HepG2 (cell line): ENCODE results near the gene RPL23. TPM values are rescaled to one million over a fixed set of nuclear protein-coding genes. Genes with fewer than 3 reads are reported as not detected.

ENCODE experiments used
- GATA4 ChIP-seq: sonication (generic); IDR thresholded peaks from 2 replicates; pipeline ENCODE4 v1.6.1; 2016; ENCODE audit warnings: antibody characterized with exemption, low read depth, borderline replicate concordance
- IRX3 ChIP-seq: sonication (generic); formaldehyde crosslinking; IDR thresholded peaks from 2 replicates; pipeline ENCODE4 v1.8.1; 2023; ENCODE audit warnings: mild to moderate bottlenecking, low read depth, missing genetic modification reagents, borderline replicate concordance
- JUNB ChIP-seq: sonication (generic); formaldehyde crosslinking; IDR thresholded peaks from 2 replicates; pipeline ENCODE4 v1.8.0; 2022; ENCODE audit warnings: missing genetic modification reagents, mild to moderate bottlenecking, borderline replicate concordance
- KMT2A ChIP-seq: sonication (generic); formaldehyde crosslinking; IDR thresholded peaks from 2 replicates; pipeline ENCODE4 v1.4.0; 2020; ENCODE audit warnings: missing genetic modification reagents
- MZF1 ChIP-seq: sonication (generic); formaldehyde crosslinking; IDR thresholded peaks from 2 replicates; pipeline ENCODE4 v1.8.1; 2023; ENCODE audit warnings: mild to moderate bottlenecking, missing genetic modification reagents, borderline replicate concordance
- PLRG1 ChIP-seq: fragments of 450-650 bp; conservative IDR thresholded peaks from 2 replicates; pipeline ENCODE4 v1.6.1; 2016
- RARG ChIP-seq: sonication (generic); formaldehyde crosslinking; IDR thresholded peaks from 2 replicates; pipeline ENCODE4 v1.4.0; 2020; ENCODE audit warnings: low read depth, mild to moderate bottlenecking, missing genetic modification reagents
- RCOR2 ChIP-seq: IDR thresholded peaks from 2 replicates; pipeline ENCODE4 v1.6.1; 2016; ENCODE audit warnings: missing biosample characterization, missing genetic modification reagents
- SIX4 ChIP-seq: sonication (generic); formaldehyde crosslinking; IDR thresholded peaks from 2 replicates; pipeline ENCODE4 v1.4.0; 2020; ENCODE audit warnings: missing genetic modification reagents
- SRSF9 ChIP-seq: fragments of 200-400 bp; formaldehyde crosslinking; IDR thresholded peaks from 2 replicates; pipeline ENCODE4 v1.6.1; 2018; ENCODE audit warnings: borderline replicate concordance, mild to moderate bottlenecking, low read depth, low read length; ENCODE audit not compliant: insufficient read depth, poor library complexity, severe bottlenecking
- THYN1 ChIP-seq: sonication (generic); formaldehyde crosslinking; IDR thresholded peaks from 2 replicates; pipeline ENCODE4 v1.8.1; 2023; ENCODE audit warnings: low read depth, mild to moderate bottlenecking, moderate library complexity, missing genetic modification reagents, borderline replicate concordance
- ZFP62 ChIP-seq: sonication (generic); formaldehyde crosslinking; IDR thresholded peaks from 2 replicates; pipeline ENCODE4 v1.4.0; 2020; ENCODE audit warnings: missing genetic modification reagents
- ZMYM4 ChIP-seq: sonication (generic); formaldehyde crosslinking; IDR thresholded peaks from 2 replicates; pipeline ENCODE4 v1.8.1; 2023; ENCODE audit warnings: mild to moderate bottlenecking, missing genetic modification reagents
- ZNF224 ChIP-seq: sonication (generic); formaldehyde crosslinking; IDR thresholded peaks from 2 replicates; pipeline ENCODE4 v1.5.0; 2020; ENCODE audit warnings: mild to moderate bottlenecking, missing genetic modification reagents
- ZNF570 ChIP-seq: sonication (generic); formaldehyde crosslinking; IDR thresholded peaks from 2 replicates; pipeline ENCODE4 v1.4.0; 2020; ENCODE audit warnings: mild to moderate bottlenecking, missing genetic modification reagents, borderline replicate concordance
- ZNF660 ChIP-seq: sonication (generic); formaldehyde crosslinking; IDR thresholded peaks from 2 replicates; pipeline ENCODE4 v1.5.1; 2020; ENCODE audit warnings: mild to moderate bottlenecking, low read depth, missing genetic modification reagents, borderline replicate concordance
- ZSCAN31 ChIP-seq: sonication (generic); formaldehyde crosslinking; IDR thresholded peaks from 2 replicates; pipeline ENCODE4 v1.5.0; 2020; ENCODE audit warnings: low read depth, mild to moderate bottlenecking, missing genetic modification reagents
- polyA plus RNA-seq, 8 experiments: library from polyadenylated mRNA; depleted of rRNA in 3 of 8; stranded (reverse) in 7 of 8; unstranded in 1 of 8; fragments of >200 nt; fragmentation: Illumina TruSeq in 4 of 8; extraction: Trizol in 4 of 8; gene quantifications; 2 replicates each; pipeline versions ENCODE4 v1.2.1 to v1.2.3, GENCODE V29; 2011 to 2016; ENCODE audit warnings: low read depth in 4 of 8, missing spikeins in 1 of 8, mixed read lengths in 1 of 8; ENCODE audit not compliant: insufficient read depth in 1 of 8
- total RNA-seq, 5 experiments: library from RNA; depleted of rRNA; stranded (reverse); fragments of >200 nt; fragmentation: Illumina TruSeq; extraction: Trizol; gene quantifications; 2 replicates each; pipeline ENCODE4 v1.2.3, GENCODE V29; 2016; ENCODE audit warnings: low read depth in 1 of 5
- TF ChIP-seq, protein P1 (sequence below): sonication (generic); formaldehyde crosslinking; IDR thresholded peaks from 2 replicates; pipeline ENCODE4 v1.4.0; 2020; ENCODE audit warnings: missing genetic modification reagents, mild to moderate bottlenecking, borderline replicate concordance
- TF ChIP-seq, protein P2 (sequence below): sonication (generic); formaldehyde crosslinking; IDR thresholded peaks from 2 replicates; pipeline ENCODE4 v1.4.0; 2020; ENCODE audit warnings: mild to moderate bottlenecking, missing genetic modification reagents
- TF ChIP-seq, protein P3 (sequence below): sonication (generic); formaldehyde crosslinking; IDR thresholded peaks from 2 replicates; pipeline ENCODE4 v1.5.0; 2020; ENCODE audit warnings: missing genetic modification reagents, mild to moderate bottlenecking, borderline replicate concordance
- TF ChIP-seq, protein P4 (sequence below): sonication (generic); formaldehyde crosslinking; IDR thresholded peaks from 2 replicates; pipeline ENCODE4 v1.8.0; 2023; ENCODE audit warnings: mild to moderate bottlenecking, missing genetic modification reagents
- TF ChIP-seq, protein P5 (sequence below): sonication (generic); formaldehyde crosslinking; IDR thresholded peaks from 2 replicates; pipeline ENCODE4 v1.9.0; 2022; ENCODE audit warnings: missing genetic modification reagents, mild to moderate bottlenecking, borderline replicate concordance

The RPL23 gene
- total and polyA plus RNA-seq, 2 of the 13 experiments (the other 11 are each of a cell fraction or from before 2014, with no cell fraction given) = 2,790 to 4,860 TPM

DNA sequence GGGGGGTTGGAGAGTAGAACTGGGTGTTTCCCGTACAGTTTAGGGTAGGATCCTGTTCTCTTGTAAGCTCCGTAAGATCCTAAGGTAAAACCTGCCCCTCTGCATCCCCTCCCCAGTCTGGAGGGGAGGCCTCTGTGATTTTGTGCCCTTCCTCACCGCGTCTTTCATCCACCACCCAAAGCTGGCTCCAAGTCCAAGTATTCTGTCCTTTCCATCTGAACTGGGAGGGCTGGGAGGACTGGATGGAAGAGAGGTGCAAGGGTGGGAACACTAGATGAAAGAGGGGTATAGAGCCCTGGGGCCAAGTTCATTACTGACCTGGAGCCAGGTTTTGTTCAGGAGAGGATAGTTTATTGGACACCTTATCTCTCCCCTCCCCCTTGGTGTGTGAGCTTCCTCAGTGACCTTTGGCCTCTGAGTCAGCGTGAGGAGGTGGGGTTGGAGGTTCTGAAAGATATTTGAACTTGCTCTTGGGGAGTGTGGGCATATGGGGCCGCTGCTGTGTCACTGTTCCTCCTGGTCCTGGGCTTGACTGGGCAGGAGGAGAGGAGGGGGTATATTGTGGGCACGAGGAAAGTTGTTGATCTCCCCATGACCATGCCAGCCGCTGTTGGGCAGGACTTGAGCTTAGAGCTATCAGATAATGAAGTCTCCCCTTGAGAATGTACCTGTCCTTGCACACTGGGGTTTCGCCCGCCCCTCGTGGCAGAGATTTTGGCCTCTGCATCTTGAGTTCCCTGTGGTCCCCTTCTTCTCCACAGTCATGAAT lies 17.9 kb upstream of the RPL23 start (continued):
- TF ChIP-seq ZNF570 (CRISPR knock-in tag) (no peak), ZSCAN31 (0 out of 2 replicates have a peak, but pooled peaks have one; percentile 45), ZMYM4 (peak; percentile 50; the same call in 1 of the 2 replicates), KMT2A (CRISPR knock-in tag) (peak; percentile 59; the same call in 1 of the 2 replicates), MZF1 (CRISPR knock-in tag) (no peak), THYN1 (CRISPR knock-in tag) (0 out of 2 replicates have a peak, but pooled peaks have one; percentile 37), JUNB (CRISPR knock-in tag) (peak; percentile 98), ZNF660 (CRISPR knock-in tag) (no peak; the same call in 1 of the 2 replicates), ZNF224 (no peak), IRX3 (CRISPR knock-in tag) (no peak), RCOR2 (CRISPR knock-in tag) (peak; percentile 34; the same call in 1 of the 2 replicates), ZFP62 (no peak), PLRG1 (no peak), SRSF9 (no peak), RARG (CRISPR knock-in tag) (no peak), SIX4 (CRISPR knock-in tag) (peak; percentile 75; the same call in 1 of the 2 replicates), GATA4 (peak; percentile 58; the same call in 1 of the 2 replicates)
- TF ChIP-seq, protein P1, sequence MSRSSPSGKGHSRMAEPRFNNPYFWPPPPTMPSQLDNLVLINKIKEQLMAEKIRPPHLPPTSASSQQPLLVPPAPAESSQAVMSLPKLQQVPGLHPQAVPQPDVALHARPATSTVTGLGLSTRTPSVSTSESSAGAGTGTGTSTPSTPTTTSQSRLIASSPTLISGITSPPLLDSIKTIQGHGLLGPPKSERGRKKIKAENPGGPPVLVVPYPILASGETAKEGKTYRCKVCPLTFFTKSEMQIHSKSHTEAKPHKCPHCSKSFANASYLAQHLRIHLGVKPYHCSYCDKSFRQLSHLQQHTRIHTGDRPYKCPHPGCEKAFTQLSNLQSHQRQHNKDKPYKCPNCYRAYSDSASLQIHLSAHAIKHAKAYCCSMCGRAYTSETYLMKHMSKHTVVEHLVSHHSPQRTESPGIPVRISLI (CRISPR knock-in tag) = peak; percentile 17; the same call in 1 of the 2 replicates
- TF ChIP-seq, protein P2, sequence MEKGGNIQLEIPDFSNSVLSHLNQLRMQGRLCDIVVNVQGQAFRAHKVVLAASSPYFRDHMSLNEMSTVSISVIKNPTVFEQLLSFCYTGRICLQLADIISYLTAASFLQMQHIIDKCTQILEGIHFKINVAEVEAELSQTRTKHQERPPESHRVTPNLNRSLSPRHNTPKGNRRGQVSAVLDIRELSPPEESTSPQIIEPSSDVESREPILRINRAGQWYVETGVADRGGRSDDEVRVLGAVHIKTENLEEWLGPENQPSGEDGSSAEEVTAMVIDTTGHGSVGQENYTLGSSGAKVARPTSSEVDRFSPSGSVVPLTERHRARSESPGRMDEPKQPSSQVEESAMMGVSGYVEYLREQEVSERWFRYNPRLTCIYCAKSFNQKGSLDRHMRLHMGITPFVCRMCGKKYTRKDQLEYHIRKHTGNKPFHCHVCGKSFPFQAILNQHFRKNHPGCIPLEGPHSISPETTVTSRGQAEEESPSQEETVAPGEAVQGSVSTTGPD = no peak
- TF ChIP-seq, protein P3, sequence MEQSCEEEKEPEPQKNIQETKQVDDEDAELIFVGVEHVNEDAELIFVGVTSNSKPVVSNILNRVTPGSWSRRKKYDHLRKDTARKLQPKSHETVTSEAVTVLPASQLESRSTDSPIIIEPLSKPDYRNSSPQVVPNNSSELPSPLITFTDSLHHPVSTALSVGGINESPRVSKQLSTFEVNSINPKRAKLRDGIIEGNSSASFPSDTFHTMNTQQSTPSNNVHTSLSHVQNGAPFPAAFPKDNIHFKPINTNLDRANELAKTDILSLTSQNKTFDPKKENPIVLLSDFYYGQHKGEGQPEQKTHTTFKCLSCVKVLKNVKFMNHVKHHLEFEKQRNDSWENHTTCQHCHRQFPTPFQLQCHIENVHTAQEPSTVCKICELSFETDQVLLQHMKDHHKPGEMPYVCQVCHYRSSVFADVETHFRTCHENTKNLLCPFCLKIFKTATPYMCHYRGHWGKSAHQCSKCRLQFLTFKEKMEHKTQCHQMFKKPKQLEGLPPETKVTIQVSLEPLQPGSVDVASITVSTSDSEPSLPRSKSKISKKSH (CRISPR knock-in tag) = no peak
- TF ChIP-seq, protein P4, sequence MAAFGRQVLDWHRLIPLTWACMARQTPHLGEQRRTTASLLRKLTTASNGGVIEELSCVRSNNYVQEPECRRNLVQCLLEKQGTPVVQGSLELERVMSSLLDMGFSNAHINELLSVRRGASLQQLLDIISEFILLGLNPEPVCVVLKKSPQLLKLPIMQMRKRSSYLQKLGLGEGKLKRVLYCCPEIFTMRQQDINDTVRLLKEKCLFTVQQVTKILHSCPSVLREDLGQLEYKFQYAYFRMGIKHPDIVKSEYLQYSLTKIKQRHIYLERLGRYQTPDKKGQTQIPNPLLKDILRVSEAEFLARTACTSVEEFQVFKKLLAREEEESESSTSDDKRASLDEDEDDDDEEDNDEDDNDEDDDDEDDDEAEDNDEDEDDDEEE (CRISPR knock-in tag) = no peak
- TF ChIP-seq, protein P5, sequence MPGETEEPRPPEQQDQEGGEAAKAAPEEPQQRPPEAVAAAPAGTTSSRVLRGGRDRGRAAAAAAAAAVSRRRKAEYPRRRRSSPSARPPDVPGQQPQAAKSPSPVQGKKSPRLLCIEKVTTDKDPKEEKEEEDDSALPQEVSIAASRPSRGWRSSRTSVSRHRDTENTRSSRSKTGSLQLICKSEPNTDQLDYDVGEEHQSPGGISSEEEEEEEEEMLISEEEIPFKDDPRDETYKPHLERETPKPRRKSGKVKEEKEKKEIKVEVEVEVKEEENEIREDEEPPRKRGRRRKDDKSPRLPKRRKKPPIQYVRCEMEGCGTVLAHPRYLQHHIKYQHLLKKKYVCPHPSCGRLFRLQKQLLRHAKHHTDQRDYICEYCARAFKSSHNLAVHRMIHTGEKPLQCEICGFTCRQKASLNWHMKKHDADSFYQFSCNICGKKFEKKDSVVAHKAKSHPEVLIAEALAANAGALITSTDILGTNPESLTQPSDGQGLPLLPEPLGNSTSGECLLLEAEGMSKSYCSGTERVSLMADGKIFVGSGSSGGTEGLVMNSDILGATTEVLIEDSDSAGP = peak; percentile 17
